GM12878 (cell line): Measurements from ENCODE around the gene MIA3. TPM values are rescaled to one million over a fixed set of nuclear protein-coding genes. Genes with fewer than 3 reads are reported as not detected.
A peak's percentile ranks its signal among the peaks of the same experiment; 100 is the strongest.

Source experiments
- ATAC-seq: fragments of 200-7000 bp; cut with Tn5 transposase; 3 replicates; pipeline ENCODE4 v1.9.1; 2020; ENCODE audit warnings: mild to moderate bottlenecking, moderate library complexity
- BruUV-seq: library from RNA; stranded (reverse); fragments of 400-500 nt; replicated peaks from 2 replicates; lab custom pipeline; 2021; lab: Mats Ljungman, UMichigan
- CTCF ChIA-PET: fragments of 300-600 bp; sonication (Branson Sonifier 250); formaldehyde crosslinking; extraction: SDS; loops from one replicate; lab custom pipeline; 2021; ENCODE audit warnings: inconsistent platforms; lab: Yijun Ruan, JAX
- POLR2A ChIA-PET: fragments of 350-600 bp; formaldehyde crosslinking; extraction: SDS; loops from one replicate; lab custom pipeline; 2021; ENCODE audit warnings: inconsistent platforms; lab: Charles Lee
- RAD21 ChIA-PET: fragments of 300-600 bp; sonication (Branson Sonifier 250); formaldehyde crosslinking; loops from one replicate; lab custom pipeline; 2023; ENCODE audit warnings: antibody characterized with exemption; ENCODE audit not compliant: unreplicated experiment; lab: Charles Lee
- SMC1A ChIA-PET: fragments of 300-600 bp; sonication (Branson Sonifier 250); formaldehyde crosslinking; loops from one replicate; lab custom pipeline; 2023; ENCODE audit not compliant: unreplicated experiment, uncharacterized antibody; lab: Charles Lee
- DNase-seq: peaks from one replicate; pipeline ENCODE4 v3.0.0-alpha.2; 2011; ENCODE audit warnings: low read depth, low spot score
- FAIRE-seq: peaks from 3 replicates; lab custom pipeline; 2011; peaks lifted over from hg19 to GRCh38; lab: Jason Lieb, UNC
- H2AFZ ChIP-seq: 2 replicates; pipeline ENCODE4 v1.6.0; 2011; ENCODE audit warnings: low read depth, low read length, control low read depth; ENCODE audit not compliant: control insufficient read depth
- H3K27ac ChIP-seq: 2 replicates; pipeline ENCODE4 v1.5.1; 2011; ENCODE audit warnings: control low read depth; ENCODE audit not compliant: control insufficient read depth, insufficient read depth
- H3K27me3 ChIP-seq, 2 experiments: replicated peaks in 1 of 2; 2 replicates each; pipeline versions ENCODE4 v1.6.0 to v1.6.1; 2011; ENCODE audit warnings: low read length in 1 of 2; ENCODE audit not compliant: control insufficient read depth in 2 of 2, insufficient read depth in 2 of 2
- H3K36me3 ChIP-seq, 2 experiments: 2 replicates each; pipeline ENCODE4 v1.5.1; 2011; ENCODE audit warnings: low read length in 1 of 2; ENCODE audit not compliant: control insufficient read depth in 2 of 2, insufficient read depth in 2 of 2
- H3K4me1 ChIP-seq: 2 replicates; pipeline ENCODE4 v1.6.1; 2011; ENCODE audit warnings: mild to moderate bottlenecking, low read length, moderate library complexity, mixed read lengths; ENCODE audit not compliant: control insufficient read depth, insufficient read depth
- H3K4me2 ChIP-seq: 2 replicates; pipeline ENCODE4 v1.6.0; 2011; ENCODE audit warnings: control low read depth; ENCODE audit not compliant: control insufficient read depth, insufficient read depth
- H3K4me3 ChIP-seq: fragments of 200-600 bp; sonication (generic); 2 replicates; pipeline ENCODE4 v1.5.1; 2016
- H3K79me2 ChIP-seq: 2 replicates; pipeline ENCODE4 v1.6.0; 2011; ENCODE audit warnings: low read length; ENCODE audit not compliant: control insufficient read depth, insufficient read depth
- H3K9ac ChIP-seq: 2 replicates; pipeline ENCODE4 v1.8.0; 2011; ENCODE audit warnings: low read length, control low read depth, mixed read lengths; ENCODE audit not compliant: control insufficient read depth, insufficient read depth
- H3K9me3 ChIP-seq: replicated peaks from 3 replicates; pipeline ENCODE4 v1.5.1; 2011; ENCODE audit warnings: mild to moderate bottlenecking, low read length; ENCODE audit not compliant: control insufficient read depth, insufficient read depth
- H4K20me1 ChIP-seq: 2 replicates; pipeline ENCODE4 v1.6.0; 2011; ENCODE audit not compliant: control insufficient read depth, insufficient read depth
- ATF7 ChIP-seq: fragments of 450-650 bp; IDR thresholded peaks from 2 replicates; pipeline ENCODE4 v1.6.1; 2016; ENCODE audit warnings: low read depth, mild to moderate bottlenecking
- BCL11A ChIP-seq: IDR thresholded peaks from 2 replicates; pipeline ENCODE4 v1.6.1; 2011; ENCODE audit warnings: low read depth, low read length
- CEBPB ChIP-seq, 2 experiments: fragments of 150-350 bp in 1 of 2; IDR thresholded peaks; 2 replicates each; pipeline ENCODE4 v1.6.1; 2012 to 2014; ENCODE audit warnings: low read depth in 2 of 2, low read length in 2 of 2, borderline replicate concordance in 1 of 2, inconsistent platforms in 1 of 2
- EGR1 ChIP-seq, 2 experiments: IDR thresholded peaks; 1 replicate in 1 of 2; 2 replicates in 1 of 2; pipeline ENCODE4 v1.6.1; 2011 to 2012; ENCODE audit warnings: low read depth in 2 of 2, low read length in 2 of 2, borderline replicate concordance in 1 of 2, mild to moderate bottlenecking in 1 of 2, moderate library complexity in 1 of 2
- SUPT20H ChIP-seq: IDR thresholded peaks from 2 replicates; pipeline ENCODE4 v1.6.1; 2011; ENCODE audit warnings: low read depth, mild to moderate bottlenecking, low read length, moderate library complexity, borderline replicate concordance; ENCODE audit not compliant: control insufficient read depth
- WGBS: methylation state at CpG from one replicate; pipeline ENCODE4 v1.1.6; 2016; ENCODE audit warnings: low lambda C conversion rate; ENCODE audit not compliant: insufficient replicate concordance, insufficient coverage; ENCODE audit errors: missing lambda C conversion rate; 5-methylcytosine and 5-hydroxymethylcytosine counted together
- in situ Hi-C: fragments of 300-500 bp; cut with MboI; formaldehyde crosslinking; loops from 9 replicates; pipeline ENCODE4 v1.14.3; 2018; ENCODE audit warnings: mixed read lengths
- intact Hi-C: fragments of 100-400 bp; cut with micrococcal nuclease; formaldehyde crosslinking; loops from one replicate; pipeline ENCODE4 v1.14.2; 2022; ENCODE audit not compliant: unreplicated experiment
- polyA plus RNA-seq, 11 experiments: library from polyadenylated mRNA; depleted of rRNA in 4 of 11; unstranded in 6 of 11; stranded (reverse) in 5 of 11; fragments of >200 nt; fragmentation: Nextera tagmentation in 4 of 11; fragmentation: Illumina TruSeq in 1 of 11; extraction: Ambion mirVana in 4 of 11; extraction: Trizol in 1 of 11; gene quantifications; 1 replicate in 1 of 11; 2 replicates in 10 of 11; pipeline versions ENCODE4 v1.2.1 to v1.2.3, GENCODE V29; 2011 to 2016; ENCODE audit warnings: inconsistent platforms in 2 of 11, missing spikeins in 2 of 11, low read depth in 1 of 11
- total RNA-seq, 4 experiments: library from RNA; depleted of rRNA in 3 of 4; stranded (reverse); fragments of >200 nt in 3 of 4; fragmentation: Illumina TruSeq in 1 of 4; extraction: Trizol in 1 of 4; gene quantifications; 2 replicates each; pipeline versions ENCODE4 v1.2.1 to v1.2.3, GENCODE V29; 2013 to 2021
- TF ChIP-seq, protein P1 (sequence below): fragments of 450-650 bp; IDR thresholded peaks from 2 replicates; pipeline ENCODE4 v1.6.1; 2017; ENCODE audit warnings: mild to moderate bottlenecking
- TF ChIP-seq, protein P2 (sequence below): fragments of 450-650 bp; IDR thresholded peaks from 2 replicates; pipeline ENCODE4 v1.6.1; 2016; ENCODE audit warnings: mild to moderate bottlenecking

The MIA3 gene
- total and polyA plus RNA-seq, 10 of the 15 experiments (the other 5 are each of a cell fraction or from before 2014, with no cell fraction given), result 12.9 to 50.8 (median 30.3) TPM

DNA sequence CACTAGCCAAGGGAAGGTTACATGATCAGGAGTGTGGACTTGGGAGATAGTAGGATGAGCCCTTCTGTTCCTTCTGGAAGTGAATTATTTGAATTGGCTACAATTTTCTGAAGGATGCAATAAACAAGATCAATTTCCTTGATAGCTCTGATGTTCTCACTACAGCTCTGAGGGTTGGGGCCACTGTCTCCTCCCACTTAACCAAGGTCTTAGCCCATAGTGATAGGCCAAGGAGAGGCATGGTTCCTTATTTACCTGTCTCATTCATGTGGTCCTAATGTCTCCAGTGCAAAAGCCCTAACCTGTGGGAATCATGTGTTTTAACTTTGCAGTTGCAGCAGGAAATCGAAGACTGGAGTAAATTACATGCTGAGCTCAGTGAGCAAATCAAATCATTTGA is 34.8 kb downstream of the MIA3 start:
- Histone ChIP-seq H3K27ac (no peak overlapping the region), H3K36me3 (peaks cover 2 to 26% of the 10 kb centered on the region in 2 experiments; a peak in 3 of 4 replicates), H3K4me3 (no peak overlapping the region), H3K9ac (no peak overlapping the region), H4K20me1 (no peaks in the 10 kb centered on the region), H3K4me1 (peaks cover 30% of the 10 kb centered on the region), H3K9me3 (no peaks in the 10 kb centered on the region), H2AFZ (no peak overlapping the region), H3K79me2 (no peaks in the 10 kb centered on the region), H3K27me3 (no peaks in the 10 kb centered on the region), H3K4me2 (0 out of 2 replicates have a peak overlapping the region, but pooled peaks have one; percentile 28)
- no peak for TF ChIP-seq ATF7
- TF ChIP-seq, protein P1, sequence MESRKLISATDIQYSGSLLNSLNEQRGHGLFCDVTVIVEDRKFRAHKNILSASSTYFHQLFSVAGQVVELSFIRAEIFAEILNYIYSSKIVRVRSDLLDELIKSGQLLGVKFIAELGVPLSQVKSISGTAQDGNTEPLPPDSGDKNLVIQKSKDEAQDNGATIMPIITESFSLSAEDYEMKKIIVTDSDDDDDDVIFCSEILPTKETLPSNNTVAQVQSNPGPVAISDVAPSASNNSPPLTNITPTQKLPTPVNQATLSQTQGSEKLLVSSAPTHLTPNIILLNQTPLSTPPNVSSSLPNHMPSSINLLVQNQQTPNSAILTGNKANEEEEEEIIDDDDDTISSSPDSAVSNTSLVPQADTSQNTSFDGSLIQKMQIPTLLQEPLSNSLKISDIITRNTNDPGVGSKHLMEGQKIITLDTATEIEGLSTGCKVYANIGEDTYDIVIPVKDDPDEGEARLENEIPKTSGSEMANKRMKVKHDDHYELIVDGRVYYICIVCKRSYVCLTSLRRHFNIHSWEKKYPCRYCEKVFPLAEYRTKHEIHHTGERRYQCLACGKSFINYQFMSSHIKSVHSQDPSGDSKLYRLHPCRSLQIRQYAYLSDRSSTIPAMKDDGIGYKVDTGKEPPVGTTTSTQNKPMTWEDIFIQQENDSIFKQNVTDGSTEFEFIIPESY, result no peak
- no peak for TF ChIP-seq SUPT20H
- TF ChIP-seq BCL11A, result no peak
- no peak for TF ChIP-seq CEBPB (IDR thresholded peaks at IDR 0.05; ENCODE audit: borderline replicate concordance in 1 of 2, low read depth in 2 of 2, low read length in 2 of 2)
- TF ChIP-seq, protein P2, sequence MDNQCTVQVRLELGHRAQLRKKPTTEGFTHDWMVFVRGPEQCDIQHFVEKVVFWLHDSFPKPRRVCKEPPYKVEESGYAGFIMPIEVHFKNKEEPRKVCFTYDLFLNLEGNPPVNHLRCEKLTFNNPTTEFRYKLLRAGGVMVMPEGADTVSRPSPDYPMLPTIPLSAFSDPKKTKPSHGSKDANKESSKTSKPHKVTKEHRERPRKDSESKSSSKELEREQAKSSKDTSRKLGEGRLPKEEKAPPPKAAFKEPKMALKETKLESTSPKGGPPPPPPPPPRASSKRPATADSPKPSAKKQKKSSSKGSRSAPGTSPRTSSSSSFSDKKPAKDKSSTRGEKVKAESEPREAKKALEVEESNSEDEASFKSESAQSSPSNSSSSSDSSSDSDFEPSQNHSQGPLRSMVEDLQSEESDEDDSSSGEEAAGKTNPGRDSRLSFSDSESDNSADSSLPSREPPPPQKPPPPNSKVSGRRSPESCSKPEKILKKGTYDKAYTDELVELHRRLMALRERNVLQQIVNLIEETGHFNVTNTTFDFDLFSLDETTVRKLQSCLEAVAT, result no peak
- TF ChIP-seq EGR1 (IDR thresholded peaks at IDR 0.05; ENCODE audit: borderline replicate concordance in 1 of 2, low read depth in 2 of 2, low read length in 2 of 2), result no peak
- SMC1A ChIA-PET, result interaction anchor here (0.7 to 4.1 kb wide), 9 partner anchors 8 to 116 kb away, joined by 3 to 23 read pairs (median 3); partner anchors contain the start of genes AIDA and BROX
- BruUV-seq, result no TSS peak
- no peak for DNase-seq
- intact Hi-C loops (no loop called here), in situ Hi-C loops (loop anchor here (10.0 kb wide), 1 partner anchor 432 kb away; no protein-coding TSS in a partner anchor)
- ATAC-seq, result no peak
- FAIRE-seq, result no peak
- CTCF ChIA-PET, result interaction anchor here (0.6 to 2.2 kb wide), 4 partner anchors 18 to 197 kb away, joined by 3 to 8 read pairs (median 4); no protein-coding TSS in a partner anchor
- POLR2A ChIA-PET, result no interaction called here
- 100% methylated on average over 1 of the region's 1 CpG for WGBS
- RAD21 ChIA-PET, result interaction anchor here (0.9 kb wide), 1 partner anchor 8 kb away, joined by 3 read pairs; no protein-coding TSS in a partner anchor
